ENCODE data around the gene BFSP1.

The BFSP1 gene

GRCh38 chr20:17530716-17531664, at the start of gene BFSP1:
Gene BFSP1 (minus strand): TSS chr20:17531379. CDS start chr20:17531329, 50 bp downstream.
- DNase-seq (ENCODE audit: low read depth) = peak; percentile 71

DNA sequence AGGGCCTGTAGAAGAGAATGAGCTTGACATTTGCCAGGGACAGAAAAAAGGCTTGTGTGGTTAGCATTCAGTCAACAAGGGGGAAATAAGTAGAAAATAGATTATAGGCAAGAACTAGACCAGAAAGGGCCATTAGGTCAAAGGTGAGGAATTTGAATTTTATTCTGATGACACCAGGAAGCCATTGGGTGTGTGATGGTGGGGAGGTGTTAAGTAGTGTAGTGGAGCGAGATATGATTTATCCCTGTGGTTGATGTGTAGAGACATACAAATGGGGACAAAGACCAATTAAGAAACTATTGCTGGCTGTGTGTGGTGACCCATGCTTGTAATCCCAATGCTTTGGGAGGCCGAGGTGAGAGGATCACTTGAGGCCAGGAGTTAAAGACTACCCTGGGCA, 49.7 kb upstream of the BFSP1 start:
- DNase-seq (ENCODE audit: low read depth) = no peak

- DNase-seq (ENCODE audit: low read depth) = no peak
Measured at GRCh38 chr20:17579369-17580039, 48.3 kb upstream of the BFSP1 start.

- no peak for DNase-seq (ENCODE audit: low read depth)
Measured at GRCh38 chr20:17576215-17576614, 45.0 kb upstream of the BFSP1 start.

GRCh38 chr20:17573463-17573862, 42.3 kb upstream of the BFSP1 start:
- DNase-seq (ENCODE audit: low read depth) = no peak

DNA sequence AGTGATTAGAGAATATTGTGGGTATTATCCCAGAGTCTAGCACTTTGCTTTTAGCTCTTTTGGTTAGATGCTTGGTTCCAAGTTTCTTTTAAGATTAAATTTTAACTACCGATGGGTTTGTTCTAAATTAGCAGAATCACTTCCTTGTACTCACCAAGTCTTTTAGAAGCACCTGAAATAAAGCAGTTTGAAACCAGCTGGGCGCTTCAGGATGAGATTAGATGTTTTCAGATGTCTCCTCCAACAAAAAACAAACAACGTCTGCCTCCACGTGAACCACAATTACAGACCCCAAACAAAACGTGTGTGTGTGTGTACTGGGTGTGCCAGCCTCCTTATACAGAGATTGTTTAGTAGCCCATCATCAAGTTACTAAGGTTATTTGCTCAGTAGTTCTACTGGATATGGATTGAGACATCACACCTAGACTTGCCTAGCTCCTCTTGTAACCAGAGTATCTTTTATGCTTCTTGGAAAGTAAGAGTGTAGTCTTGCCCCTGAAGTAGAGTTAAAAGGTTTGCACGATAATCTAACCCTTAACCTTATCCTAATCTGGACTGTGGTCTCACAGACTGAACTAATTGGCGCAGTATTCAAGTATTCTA, 41.0 kb upstream of the BFSP1 start:
- DNase-seq (ENCODE audit: low read depth) = no peak

DNA sequence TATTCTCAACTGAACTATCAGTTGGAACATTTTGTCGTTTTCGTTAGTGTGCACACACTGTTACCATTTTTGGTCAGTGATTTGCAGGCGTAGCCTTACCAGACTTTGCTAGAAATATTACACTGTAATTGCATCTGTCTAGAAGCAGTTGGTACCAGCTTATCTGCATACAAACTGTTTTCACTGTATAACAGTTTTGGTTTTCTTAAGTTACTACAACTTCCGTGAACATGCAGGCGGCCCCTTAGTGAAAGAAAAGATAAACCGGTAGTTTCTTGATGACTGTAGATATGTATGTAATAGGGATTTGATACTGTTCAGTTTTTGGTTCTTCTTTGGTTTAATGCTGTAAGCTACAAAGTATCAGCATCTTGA, 40.0 kb upstream of the BFSP1 start:
- no peak for DNase-seq (ENCODE audit: low read depth)

GRCh38 chr20:17570347-17571152, 39.4 kb upstream of the BFSP1 start:
- peak; percentile 44 for DNase-seq (ENCODE audit: low read depth)

DNA sequence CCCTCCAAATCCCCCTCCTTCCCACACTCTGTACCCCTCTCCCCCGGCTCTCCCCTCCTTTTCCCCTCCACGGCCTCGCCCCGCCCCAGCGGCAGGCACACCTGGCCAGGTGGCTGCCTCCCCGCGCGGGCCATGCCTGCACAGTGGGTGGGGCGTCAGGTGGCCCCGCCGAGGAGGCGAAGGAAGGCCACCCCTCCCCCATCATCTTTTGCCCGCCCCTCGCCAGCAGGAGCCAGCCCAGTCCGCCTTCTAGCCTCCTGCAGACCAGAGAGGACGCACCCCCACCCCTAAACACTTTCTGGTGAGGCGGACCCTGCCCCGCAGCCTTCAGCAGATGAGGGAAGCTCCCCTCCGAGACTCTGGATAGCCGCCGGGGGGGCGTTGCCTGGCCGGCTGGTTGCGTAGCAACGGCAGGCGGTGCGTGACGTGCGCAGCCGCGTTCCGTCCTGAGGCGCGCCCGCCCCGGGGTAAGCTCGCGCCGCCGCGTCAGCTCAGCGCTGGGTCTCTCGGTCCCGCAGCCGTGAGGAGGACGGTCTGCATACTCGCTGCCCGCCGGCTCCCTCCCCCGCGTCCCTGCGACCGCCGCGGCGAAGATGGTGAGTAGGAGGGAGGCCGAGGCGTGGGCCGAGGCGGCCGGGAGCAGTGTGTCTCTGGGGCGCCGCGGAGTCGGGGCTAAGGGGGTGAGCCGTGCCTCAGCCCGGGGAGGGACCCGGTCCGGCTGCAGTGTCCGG, 38.6 kb upstream of the BFSP1 start, which contains the start of gene DSTN:
Gene DSTN, plus strand, starts transcription at position 460 of the 731 bp plus-strand sequence. Its CDS starts 134 bp downstream, at position 594.
- peak; percentile 94 for DNase-seq (ENCODE audit: low read depth)

DNA sequence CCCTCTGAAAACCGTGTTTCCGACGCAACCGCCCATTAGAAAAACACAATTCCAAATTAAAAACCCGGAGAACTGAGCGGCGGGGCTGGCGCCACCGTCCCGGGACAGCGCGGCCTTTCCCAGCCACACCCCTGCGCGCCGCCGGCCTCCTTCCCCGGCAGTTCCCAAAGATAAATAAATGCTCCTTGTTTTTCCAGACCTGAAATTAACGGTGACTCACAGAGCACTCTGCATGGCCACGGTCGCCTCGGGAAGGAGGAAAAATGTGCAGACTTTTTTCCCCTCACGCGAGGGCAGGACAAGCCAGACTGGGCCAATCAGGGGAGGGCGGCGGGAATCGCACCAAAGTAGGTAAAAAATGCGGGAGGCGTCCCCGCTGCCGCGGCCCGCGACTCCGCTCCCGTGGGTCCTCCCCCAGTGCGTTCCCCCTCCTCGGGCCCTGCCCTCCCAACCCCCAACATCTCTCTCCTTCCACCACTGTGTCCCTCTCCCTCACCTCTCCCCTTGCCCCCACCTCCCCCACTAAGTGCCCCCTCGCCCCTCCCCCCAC, 37.9 kb upstream of the BFSP1 start:
- peak; percentile 94 for DNase-seq (ENCODE audit: low read depth)

- DNase-seq (ENCODE audit: low read depth) = no peak
Measured at GRCh38 chr20:17568045-17568788, 37.0 kb upstream of the BFSP1 start.

- no peak for DNase-seq (ENCODE audit: low read depth)
Measured at GRCh38 chr20:17566345-17566744, 35.2 kb upstream of the BFSP1 start.

DNA sequence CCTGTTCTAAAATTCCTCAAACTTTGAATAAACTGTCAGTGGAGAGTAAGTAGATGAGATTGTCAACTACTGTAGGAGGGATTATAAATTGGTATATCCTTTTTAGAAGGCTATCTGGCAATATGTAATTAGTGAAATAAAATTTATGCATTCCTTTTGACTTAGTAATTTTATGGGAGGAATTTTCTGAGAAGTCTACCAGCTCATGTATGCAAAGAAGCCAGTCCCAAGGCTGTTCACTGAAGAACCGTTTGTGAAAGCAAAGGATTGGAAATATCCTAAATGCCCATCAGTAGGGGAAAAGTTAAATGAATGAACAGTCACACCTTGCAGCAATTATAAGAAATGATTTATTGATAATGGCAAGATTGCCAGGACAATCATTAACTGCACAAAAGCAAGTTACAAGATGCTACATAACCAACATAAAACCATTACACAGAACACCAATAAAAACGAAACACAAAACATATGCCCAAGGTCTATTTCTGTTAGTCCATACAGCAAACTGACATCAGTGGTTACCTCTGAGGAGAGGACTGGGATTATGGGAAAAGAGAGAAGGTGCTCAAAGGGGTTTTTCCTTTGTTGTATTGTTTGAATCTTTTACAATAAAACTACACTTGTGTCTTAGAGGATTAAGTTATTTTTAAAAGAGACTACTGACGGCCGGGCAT, 34.1 kb upstream of the BFSP1 start:
- peak; percentile 58 for DNase-seq (ENCODE audit: low read depth)

DNA sequence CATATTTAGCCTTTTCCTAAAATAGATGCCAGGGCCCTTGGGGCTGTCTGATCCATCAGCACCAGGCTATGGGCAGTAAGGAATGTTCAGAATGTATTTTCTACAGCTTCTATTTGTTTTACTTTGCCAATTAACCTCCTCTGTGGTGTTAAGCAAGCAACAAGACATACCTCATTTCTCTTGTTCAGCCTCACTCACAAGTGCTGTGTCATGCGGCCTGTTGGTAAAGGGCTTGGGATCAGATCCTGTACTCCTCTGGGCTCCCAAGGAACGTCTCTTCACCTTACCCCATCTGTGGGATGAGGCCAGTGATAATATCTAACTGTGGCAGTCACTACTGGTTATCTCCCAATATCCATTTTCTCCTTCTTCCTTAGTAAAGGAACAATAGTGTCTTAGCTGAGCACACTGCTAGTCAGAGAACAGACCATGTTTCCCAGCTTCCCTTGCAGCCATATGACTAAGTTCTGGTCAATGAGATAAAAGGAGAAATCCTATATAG, 31.7 kb upstream of the BFSP1 start:
- peak; percentile 90 for DNase-seq (ENCODE audit: low read depth)

DNA sequence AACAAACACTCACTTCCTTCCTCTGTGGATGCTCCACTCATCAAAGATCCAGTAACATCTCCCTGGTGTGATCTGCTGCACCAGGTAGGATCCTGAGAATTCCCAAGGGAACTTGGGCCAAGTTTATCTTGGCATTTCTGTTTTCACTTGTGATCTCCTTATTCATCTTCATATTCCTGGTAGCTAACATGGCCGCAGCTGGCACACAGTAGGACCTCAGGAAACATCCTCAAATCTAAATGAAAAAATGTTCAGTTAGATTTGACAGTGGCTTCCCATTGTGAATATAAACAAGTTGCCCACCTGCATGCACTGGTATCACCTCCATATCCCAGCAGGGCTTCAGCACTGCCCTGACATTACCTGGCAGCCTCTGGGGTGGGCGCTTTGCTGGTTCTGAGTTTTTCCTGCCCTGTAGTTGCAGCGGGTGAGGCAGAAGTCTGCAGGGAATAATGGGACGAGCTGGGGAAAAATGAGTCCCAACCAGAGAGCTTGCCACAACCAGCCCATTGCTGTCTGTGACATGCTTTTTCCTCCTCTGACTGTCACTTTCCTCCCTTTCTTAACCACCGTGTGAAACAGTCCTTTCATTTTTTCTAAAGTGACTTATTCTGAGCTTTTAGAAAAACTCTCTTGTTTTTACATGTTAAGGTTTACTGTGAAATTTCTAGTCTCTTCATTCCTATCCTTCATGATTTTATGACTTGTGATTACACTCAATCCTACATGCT, 29.3 kb upstream of the BFSP1 start:
- DNase-seq (ENCODE audit: low read depth) = no peak

- no peak for DNase-seq (ENCODE audit: low read depth)
Measured at GRCh38 chr20:17559338-17559737, 28.2 kb upstream of the BFSP1 start.

GRCh38 chr20:17558941-17559304, 27.7 kb upstream of the BFSP1 start:
- no peak for DNase-seq (ENCODE audit: low read depth)

- peak; percentile 92 for DNase-seq (ENCODE audit: low read depth)
Measured at GRCh38 chr20:17558154-17558940, 27.2 kb upstream of the BFSP1 start.

Data from iris pigment epithelial cell (primary cell).